GM18909 (cell line): ENCODE data around the gene SLC29A1.
A peak's percentile ranks its signal among the peaks of the same experiment; 100 is the strongest.

Experiments
- ATAC-seq: cut with Tn5 transposase; IDR thresholded peaks from one replicate; pipeline ENCODE4 v1.9.1; 2021; ENCODE audit warnings: mild to moderate bottlenecking; ENCODE audit not compliant: unreplicated experiment, poor library complexity

The SLC29A1 gene

DNA sequence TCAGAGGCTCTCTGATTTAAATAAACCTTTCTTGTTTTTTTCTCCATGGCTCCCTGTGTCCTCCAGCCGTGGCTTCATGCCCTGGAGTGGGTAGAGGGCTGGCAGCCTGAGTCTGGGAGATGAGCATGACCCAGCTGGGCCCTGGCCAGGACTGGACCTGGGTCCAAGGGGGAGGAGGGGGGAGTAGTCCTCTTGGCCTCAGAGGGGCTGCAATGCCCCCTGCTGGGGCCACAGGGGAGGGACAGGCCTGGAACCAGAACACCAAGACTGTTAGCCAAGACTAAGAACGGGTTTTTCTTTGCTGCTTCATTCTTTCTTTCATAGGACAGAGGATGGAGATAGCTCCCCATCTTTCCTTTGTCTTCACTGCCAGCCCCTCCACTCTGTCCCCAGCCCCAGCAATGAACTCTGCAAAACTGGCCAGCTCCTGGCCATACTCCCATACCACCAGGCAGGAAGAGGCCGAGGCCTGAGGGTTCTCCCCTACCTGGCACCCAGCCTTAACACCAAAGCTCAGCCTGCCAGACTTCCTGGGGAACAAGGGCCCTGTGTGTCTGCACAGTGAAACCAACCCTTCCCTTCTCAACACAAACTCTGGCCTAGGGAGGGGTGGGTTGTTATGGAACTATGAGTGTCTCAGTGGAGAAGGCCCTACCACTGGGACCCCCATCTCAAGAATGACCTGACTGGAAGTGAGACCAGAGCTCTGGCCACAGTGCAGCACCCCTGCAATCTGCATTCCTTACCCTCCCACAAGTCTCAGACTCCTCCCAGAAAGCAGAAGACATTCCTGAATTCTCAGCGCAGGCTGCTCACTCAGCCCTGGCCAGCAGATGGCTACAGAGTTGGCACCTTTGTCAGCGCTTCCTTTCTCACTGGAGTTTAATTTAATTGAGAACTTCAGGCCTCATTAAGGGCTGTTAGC, 11.0 kb downstream of the SLC29A1 start:
- no peak for ATAC-seq

- ATAC-seq: no peak
Measured at GRCh38 chr6:44235269-44235668, 11.9 kb downstream of the SLC29A1 start.

DNA sequence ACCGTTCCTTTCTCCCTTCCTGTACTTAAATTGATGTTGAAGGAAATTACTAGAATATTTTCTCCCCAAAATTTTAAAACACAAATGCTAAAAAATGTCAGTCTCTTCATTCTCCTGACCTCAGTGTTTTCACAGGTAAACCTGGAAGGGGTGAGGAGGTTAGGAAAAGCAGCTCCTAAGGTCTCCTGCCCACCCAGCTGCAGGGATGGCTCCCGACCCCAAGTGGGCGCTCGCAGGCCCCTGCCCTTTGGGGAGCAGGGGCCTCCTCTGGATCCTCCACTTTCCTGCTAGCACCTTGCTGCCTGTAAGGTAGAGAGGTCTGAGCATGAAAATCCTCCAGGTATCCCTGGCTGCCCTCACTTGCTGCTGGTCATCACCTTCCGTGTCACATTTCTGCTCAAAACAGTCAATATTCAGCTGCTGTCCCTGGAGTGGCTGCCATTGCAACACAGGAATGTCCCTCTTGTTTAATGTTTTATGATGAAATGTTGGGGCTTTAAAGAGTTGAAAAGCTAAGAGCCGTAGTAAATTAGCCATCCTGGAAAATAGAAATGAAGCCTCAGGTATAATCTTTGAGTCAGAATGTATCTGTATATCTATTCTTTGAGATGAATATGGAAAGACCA, 12.6 kb downstream of the SLC29A1 start:
- ATAC-seq: no peak

- ATAC-seq: peak; percentile 51
Measured at GRCh38 chr6:44237021-44237812, 13.8 kb downstream of the SLC29A1 start.

DNA sequence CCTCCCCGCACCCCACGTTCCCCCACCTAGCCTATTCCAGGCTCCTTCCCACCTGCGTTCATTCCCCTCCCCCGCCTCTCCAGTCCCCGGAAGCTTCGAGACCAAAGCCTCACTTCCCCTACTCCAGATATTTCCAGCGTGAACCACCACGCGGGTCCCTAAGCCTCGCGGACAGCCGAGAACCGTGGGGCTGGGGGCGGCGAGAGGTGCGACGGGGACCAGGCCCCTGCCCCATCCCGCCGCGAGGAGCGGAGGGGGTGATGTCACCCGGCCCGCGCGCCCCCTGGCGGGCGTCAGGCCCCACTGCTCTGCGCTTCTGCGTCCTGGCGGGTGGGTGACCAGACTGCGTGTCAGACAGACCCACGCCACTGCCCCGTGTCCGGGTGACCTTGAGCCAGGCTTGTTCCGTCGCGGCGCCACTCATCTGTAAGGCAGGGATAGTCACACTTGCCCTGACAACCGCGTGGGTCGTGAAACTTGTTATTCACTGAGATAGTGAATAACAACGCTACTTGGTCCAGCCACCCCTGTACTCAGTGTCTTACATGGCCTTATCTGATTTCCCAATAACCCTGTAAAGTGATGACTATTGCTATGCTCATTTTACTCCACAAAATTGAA, 14.5 kb downstream of the SLC29A1 start:
- ATAC-seq: peak; percentile 82

GRCh38 chr6:44238687-44239350, 15.4 kb downstream of the SLC29A1 start:
- no peak for ATAC-seq

DNA sequence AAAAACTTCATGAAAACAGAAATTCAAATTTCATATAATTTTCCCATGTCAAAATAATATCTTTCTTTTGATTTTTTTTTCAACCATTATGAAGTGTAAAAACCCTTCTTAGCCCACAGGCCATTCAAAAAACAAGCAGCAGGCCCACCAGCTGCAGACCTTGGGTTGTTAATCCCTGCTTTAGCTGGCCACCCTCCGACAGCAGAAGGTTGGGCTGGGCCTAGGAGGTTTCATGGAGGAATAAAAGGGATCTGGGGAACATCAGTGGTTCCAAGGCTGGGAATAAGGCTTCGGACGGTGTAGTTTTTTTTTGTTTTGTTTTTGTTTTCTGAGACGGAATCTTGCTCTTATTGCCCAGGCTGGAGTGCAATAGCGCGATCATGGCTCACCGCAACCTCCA, 19.9 kb downstream of the SLC29A1 start:
- ATAC-seq: no peak

DNA sequence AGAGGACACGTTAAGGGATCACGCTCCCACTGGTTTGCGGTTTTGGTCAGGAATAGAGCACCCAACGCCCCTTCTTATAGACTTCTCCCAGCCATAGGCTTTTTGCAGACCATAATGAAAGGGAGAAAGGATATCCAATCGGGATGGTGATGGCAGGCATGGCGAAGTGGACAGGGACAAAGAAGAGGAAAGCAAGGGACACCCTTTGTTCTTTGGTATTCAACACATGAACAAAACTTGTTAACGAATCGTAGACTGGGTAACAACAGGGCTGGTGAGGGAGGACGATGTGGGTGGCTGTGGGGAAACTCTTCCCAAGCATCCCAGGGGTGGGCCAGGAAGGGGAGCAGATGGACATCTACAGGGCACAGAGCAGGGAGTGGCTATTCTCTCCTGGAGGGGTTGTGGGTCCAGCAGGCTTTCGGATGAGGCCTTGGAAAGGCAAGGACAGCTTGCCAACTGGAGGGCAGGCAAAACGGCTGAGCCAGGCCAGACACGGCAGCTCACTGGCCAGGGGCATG, 22.1 kb downstream of the SLC29A1 start:
- ATAC-seq: no peak

- peak; percentile 58 for ATAC-seq
Measured at GRCh38 chr6:44245912-44246662, 22.7 kb downstream of the SLC29A1 start.

GRCh38 chr6:44246663-44247337, 23.4 kb downstream of the SLC29A1 start, which contains the start of gene HSP90AB1:
TSS of gene HSP90AB1 (plus strand) at chr6:44247101. CDS start at chr6:44248630, 1,529 bp downstream.
- peak; percentile 70 for ATAC-seq

- ATAC-seq: peak; percentile 39
Measured at GRCh38 chr6:44247338-44248302, 24.2 kb downstream of the SLC29A1 start.

DNA sequence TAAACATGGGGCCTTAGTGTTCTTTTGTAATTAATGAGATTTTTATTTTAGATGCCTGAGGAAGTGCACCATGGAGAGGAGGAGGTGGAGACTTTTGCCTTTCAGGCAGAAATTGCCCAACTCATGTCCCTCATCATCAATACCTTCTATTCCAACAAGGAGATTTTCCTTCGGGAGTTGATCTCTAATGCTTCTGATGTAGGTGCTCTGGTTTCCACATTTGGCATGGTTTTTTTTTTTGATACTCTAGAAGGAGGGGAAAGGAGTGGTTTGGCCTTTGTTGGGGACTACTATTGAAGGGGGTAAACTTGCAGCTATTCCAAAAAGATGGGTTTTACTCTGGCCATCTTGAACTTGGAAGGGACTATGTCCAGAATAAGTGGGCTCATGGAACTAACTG, 25.2 kb downstream of the SLC29A1 start:
- no peak for ATAC-seq

DNA sequence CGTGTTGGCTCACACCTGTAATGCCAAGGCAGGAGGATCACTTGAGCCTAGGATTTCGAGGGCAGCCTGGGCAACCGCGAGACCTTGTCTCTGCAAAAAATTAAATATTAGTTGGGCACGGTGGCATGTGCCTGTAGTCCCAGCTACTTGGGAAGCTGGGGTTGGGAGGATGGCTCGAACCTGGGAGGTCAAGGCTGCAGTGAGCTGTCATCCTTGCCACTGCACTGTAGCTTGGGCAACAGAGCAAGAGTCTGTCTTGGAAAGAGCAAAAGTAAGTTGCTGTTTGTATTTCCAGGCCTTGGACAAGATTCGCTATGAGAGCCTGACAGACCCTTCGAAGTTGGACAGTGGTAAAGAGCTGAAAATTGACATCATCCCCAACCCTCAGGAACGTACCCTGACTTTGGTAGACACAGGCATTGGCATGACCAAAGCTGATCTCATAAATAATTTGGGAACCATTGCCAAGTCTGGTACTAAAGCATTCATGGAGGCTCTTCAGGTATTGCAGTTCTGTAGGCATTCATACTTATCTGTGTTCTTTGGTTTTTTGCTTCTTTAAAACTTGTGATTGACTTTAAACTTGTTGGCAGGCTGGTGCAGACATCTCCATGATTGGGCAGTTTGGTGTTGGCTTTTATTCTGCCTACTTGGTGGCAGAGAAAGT, 25.8 kb downstream of the SLC29A1 start:
- no peak for ATAC-seq

DNA sequence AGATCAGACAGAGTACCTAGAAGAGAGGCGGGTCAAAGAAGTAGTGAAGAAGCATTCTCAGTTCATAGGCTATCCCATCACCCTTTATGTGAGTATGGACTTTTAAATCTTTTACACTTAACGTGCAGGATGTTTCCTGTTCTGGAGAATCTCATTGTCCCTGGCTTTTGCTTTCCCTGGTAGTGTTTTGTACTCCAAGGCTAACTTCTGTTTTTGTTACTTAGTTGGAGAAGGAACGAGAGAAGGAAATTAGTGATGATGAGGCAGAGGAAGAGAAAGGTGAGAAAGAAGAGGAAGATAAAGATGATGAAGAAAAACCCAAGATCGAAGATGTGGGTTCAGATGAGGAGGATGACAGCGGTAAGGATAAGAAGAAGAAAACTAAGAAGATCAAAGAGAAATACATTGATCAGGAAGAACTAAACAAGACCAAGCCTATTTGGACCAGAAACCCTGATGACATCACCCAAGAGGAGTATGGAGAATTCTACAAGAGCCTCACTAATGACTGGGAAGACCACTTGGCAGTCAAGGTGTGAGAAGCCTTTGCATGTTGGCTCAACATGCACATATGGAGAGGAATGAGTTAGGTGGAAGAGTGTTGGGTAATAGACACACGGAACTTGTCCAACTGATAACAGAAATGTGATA, 26.8 kb downstream of the SLC29A1 start:
- no peak for ATAC-seq

- no peak for ATAC-seq
Measured at GRCh38 chr6:44250718-44251123, 27.3 kb downstream of the SLC29A1 start.
